ENCODE results near the gene CDC14B.
"Not testable (repeated sequence)": the region's sequence is repeated elsewhere in the genome, so short reads cannot be mapped to it uniquely, and the experiment has no call there.

CDC14B gene

DNA sequence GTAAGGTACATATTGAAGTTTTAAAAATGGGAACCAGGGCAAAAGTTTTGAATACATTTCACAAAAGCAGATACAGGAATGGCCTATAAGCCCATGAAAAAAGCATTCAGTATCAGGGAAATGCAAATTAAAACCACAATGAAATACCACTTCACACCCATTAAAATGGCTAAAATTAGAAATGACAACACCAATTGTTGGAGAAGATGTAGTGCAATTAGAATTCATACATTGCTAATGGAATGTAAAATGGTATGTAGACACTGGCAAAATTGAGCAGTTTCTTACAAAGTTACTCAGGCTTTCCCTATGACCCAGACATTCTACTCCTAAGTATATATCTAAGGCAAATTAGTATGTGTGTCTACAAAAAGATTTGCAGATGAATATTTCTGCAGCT, 34.2 kb downstream of the CDC14B start:
- H3K9me3 ChIP-seq (ENCODE audit: control insufficient read depth, insufficient read depth, low read length) = no peaks in the 10 kb centered on the region
- H3K4me1 ChIP-seq (ENCODE audit: control insufficient read depth, low read length) = no peaks in the 10 kb centered on the region
- no peaks in the 10 kb centered on the region for H3K9me2 ChIP-seq (replicated peaks; ENCODE audit: control insufficient read depth, low read length)
- no peak overlapping the region for H3K4me2 ChIP-seq (ENCODE audit: low read length)
- no peak for TF ChIP-seq EZH2phosphoT487 (IDR thresholded peaks at IDR 0.05; ENCODE audit: borderline replicate concordance, low read length)
- TF ChIP-seq, protein P1, sequence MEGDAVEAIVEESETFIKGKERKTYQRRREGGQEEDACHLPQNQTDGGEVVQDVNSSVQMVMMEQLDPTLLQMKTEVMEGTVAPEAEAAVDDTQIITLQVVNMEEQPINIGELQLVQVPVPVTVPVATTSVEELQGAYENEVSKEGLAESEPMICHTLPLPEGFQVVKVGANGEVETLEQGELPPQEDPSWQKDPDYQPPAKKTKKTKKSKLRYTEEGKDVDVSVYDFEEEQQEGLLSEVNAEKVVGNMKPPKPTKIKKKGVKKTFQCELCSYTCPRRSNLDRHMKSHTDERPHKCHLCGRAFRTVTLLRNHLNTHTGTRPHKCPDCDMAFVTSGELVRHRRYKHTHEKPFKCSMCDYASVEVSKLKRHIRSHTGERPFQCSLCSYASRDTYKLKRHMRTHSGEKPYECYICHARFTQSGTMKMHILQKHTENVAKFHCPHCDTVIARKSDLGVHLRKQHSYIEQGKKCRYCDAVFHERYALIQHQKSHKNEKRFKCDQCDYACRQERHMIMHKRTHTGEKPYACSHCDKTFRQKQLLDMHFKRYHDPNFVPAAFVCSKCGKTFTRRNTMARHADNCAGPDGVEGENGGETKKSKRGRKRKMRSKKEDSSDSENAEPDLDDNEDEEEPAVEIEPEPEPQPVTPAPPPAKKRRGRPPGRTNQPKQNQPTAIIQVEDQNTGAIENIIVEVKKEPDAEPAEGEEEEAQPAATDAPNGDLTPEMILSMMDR (IDR thresholded peaks at IDR 0.05; ENCODE audit: low read depth, low read length, poor library complexity, severe bottlenecking) = no peak
- H3K79me2 ChIP-seq (ENCODE audit: control insufficient read depth, low read length) = no peaks in the 10 kb centered on the region
- H3K27ac ChIP-seq (ENCODE audit: low read depth, low read length) = no peak overlapping the region
- H3F3A ChIP-seq (ENCODE audit: control insufficient read depth, insufficient read depth) = no peaks in the 10 kb centered on the region
- H3K4me3 ChIP-seq (ENCODE audit: low read length) = no peak overlapping the region
- no peaks in the 10 kb centered on the region for H4K20me1 ChIP-seq (ENCODE audit: control insufficient read depth, insufficient read depth, low read depth, low read length)
- no peaks in the 10 kb centered on the region for H3K36me3 ChIP-seq (ENCODE audit: control insufficient read depth, low read length)
- H3K27me3 ChIP-seq (ENCODE audit: control insufficient read depth, low read length) = no peaks in the 10 kb centered on the region

DNA sequence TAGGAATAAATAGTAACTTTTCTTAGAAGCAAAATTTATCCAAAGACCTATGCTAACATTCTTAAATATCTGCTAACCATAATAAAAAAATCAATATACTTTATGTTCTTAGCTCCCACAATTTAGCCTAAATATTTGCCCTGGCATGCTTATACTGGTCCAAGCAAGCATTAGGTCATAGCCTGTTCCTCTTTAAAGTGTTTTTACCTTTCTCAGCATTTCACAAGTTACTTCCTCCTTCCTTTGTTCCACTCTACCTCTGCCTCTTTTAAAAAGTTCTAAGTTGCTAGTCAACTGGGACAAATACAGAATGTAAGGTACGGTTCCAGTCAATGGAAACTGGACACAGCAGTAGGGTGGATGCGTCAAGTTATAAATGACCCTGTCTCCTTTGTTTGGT, 37.4 kb downstream of the CDC14B start:
- H3K27ac ChIP-seq (ENCODE audit: low read depth, low read length); H3K79me2 ChIP-seq (ENCODE audit: control insufficient read depth, low read length); H3K27me3 ChIP-seq (ENCODE audit: control insufficient read depth, low read length); H3K4me3 ChIP-seq (ENCODE audit: low read length); H3K4me1 ChIP-seq (ENCODE audit: control insufficient read depth, low read length); H3K4me2 ChIP-seq (ENCODE audit: low read length); H3K36me3 ChIP-seq (ENCODE audit: control insufficient read depth, low read length); H4K20me1 ChIP-seq (ENCODE audit: control insufficient read depth, insufficient read depth, low read depth, low read length); H3K9me3 ChIP-seq (ENCODE audit: control insufficient read depth, insufficient read depth, low read length); H3F3A ChIP-seq (ENCODE audit: control insufficient read depth, insufficient read depth); H3K9me2 ChIP-seq (replicated peaks; ENCODE audit: control insufficient read depth, low read length): not testable (repeated sequence)

DNA sequence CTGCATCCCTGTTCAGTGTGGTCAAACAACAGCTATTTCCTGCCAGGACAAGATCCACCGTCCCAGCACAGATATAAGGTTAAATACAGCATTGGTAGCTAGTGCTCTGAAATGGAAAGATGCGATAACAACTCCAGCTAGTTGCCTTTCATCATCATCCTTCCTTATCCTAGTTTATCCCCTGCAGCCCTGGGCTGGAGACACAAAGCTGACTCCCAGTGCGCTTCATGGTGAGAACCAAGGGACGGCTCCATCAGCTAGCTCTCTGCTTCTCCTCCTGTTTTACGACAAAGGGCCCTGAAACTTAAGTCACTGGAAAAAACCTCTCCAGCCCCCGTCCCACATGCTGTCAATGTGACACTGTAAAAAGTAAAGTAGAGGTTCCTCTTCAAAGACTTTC, 37.9 kb downstream of the CDC14B start:
- Histone ChIP-seq H3K27me3 (ENCODE audit: control insufficient read depth, low read length) (no peaks in the 10 kb centered on the region), H3K9me3 (ENCODE audit: control insufficient read depth, insufficient read depth, low read length) (no peaks in the 10 kb centered on the region), H3K4me2 (ENCODE audit: low read length) (no peak overlapping the region), H3K4me3 (ENCODE audit: low read length) (no peak overlapping the region), H3K79me2 (ENCODE audit: control insufficient read depth, low read length) (no peaks in the 10 kb centered on the region), H3K9me2 (replicated peaks; ENCODE audit: control insufficient read depth, low read length) (no peaks in the 10 kb centered on the region), H3K27ac (ENCODE audit: low read depth, low read length) (no peak overlapping the region), H3K4me1 (ENCODE audit: control insufficient read depth, low read length) (no peaks in the 10 kb centered on the region), H4K20me1 (ENCODE audit: control insufficient read depth, insufficient read depth, low read depth, low read length) (no peaks in the 10 kb centered on the region), H3F3A (ENCODE audit: control insufficient read depth, insufficient read depth) (no peaks in the 10 kb centered on the region), H3K36me3 (ENCODE audit: control insufficient read depth, low read length) (no peaks in the 10 kb centered on the region)
- TF ChIP-seq EZH2phosphoT487 (IDR thresholded peaks at IDR 0.05; ENCODE audit: borderline replicate concordance, low read length) = no peak
- TF ChIP-seq, protein P1 (IDR thresholded peaks at IDR 0.05; ENCODE audit: low read depth, low read length, poor library complexity, severe bottlenecking) = no peak

DNA sequence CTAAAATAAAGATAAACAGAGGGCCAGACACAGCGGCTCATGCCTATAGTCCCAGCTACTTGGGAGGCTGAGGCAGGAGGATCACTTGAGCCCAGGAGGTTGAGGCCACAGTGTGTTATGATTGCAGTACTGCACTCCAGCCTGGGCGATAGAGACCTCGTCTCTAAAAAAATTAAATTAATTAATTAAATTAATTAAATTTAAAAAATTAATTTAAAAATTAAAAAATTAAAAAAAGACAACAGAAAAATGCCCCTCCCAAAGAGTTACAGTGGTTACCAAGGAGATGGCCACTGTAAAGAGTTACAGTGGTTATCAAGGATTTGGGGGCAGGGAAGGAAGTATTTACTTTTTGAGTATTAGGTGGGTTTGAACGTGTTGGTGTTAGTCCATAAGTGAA, 38.3 kb downstream of the CDC14B start:
- Histone ChIP-seq H3K4me1 (ENCODE audit: control insufficient read depth, low read length) (no peaks in the 10 kb centered on the region), H3K9me3 (ENCODE audit: control insufficient read depth, insufficient read depth, low read length) (no peaks in the 10 kb centered on the region), H3K36me3 (ENCODE audit: control insufficient read depth, low read length) (no peaks in the 10 kb centered on the region), H4K20me1 (ENCODE audit: control insufficient read depth, insufficient read depth, low read depth, low read length) (no peaks in the 10 kb centered on the region), H3F3A (ENCODE audit: control insufficient read depth, insufficient read depth) (no peaks in the 10 kb centered on the region), H3K9me2 (replicated peaks; ENCODE audit: control insufficient read depth, low read length) (no peaks in the 10 kb centered on the region), H3K79me2 (ENCODE audit: control insufficient read depth, low read length) (no peaks in the 10 kb centered on the region), H3K27me3 (ENCODE audit: control insufficient read depth, low read length) (no peaks in the 10 kb centered on the region), H3K27ac (ENCODE audit: low read depth, low read length) (no peak overlapping the region), H3K4me3 (ENCODE audit: low read length) (no peak overlapping the region), H3K4me2 (ENCODE audit: low read length) (no peak overlapping the region)
- no peak for TF ChIP-seq EZH2phosphoT487 (IDR thresholded peaks at IDR 0.05; ENCODE audit: borderline replicate concordance, low read length)
- TF ChIP-seq, protein P1 (IDR thresholded peaks at IDR 0.05; ENCODE audit: low read depth, low read length, poor library complexity, severe bottlenecking) = no peak
